Measurements from ENCODE around the gene B3GNT9.
A peak's percentile ranks its signal among the peaks of the same experiment; 100 is the strongest.
"Not testable (repeated sequence)": the region's sequence is repeated elsewhere in the genome, so short reads cannot be mapped to it uniquely, and the experiment has no call there.

The B3GNT9 gene

DNA sequence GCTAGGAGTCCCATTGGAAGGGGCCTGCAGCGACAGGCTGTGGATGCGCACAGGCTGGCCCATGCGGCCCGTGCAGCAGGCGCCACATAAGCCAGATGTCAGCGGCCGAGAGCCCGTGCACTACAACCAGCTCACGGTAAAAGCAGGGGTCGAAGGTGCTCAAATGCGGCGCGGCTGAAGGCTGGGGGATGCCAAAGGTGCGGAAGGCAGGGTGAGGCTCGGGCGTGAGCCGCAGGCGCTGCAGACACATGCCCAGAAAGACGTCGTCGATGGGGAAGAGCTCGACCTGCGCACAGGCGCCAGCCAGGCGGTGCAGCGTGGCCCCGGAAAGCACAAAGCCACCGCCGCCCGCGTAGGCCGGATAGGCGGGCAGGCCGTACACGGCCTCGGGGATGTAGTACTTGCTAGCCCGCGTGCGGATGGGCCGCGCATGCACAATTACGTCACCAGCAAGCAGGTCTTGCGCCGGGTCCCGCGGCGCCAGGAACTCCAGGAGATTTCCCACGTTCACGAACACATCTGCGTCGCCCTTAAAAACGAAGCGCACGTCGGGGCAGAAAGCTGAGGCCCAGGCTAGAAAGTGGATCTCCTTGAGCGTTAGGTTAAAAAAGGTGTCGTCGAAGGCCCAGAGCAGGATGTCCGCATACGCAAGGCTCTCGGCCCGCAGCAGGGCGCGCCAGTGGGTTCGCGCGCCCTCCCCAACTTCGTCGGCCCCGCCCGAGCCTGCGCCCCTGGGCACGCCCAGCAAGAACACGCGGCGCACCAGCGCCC lies 1.3 kb downstream of the B3GNT9 start:
- DNase-seq = no peak

DNA sequence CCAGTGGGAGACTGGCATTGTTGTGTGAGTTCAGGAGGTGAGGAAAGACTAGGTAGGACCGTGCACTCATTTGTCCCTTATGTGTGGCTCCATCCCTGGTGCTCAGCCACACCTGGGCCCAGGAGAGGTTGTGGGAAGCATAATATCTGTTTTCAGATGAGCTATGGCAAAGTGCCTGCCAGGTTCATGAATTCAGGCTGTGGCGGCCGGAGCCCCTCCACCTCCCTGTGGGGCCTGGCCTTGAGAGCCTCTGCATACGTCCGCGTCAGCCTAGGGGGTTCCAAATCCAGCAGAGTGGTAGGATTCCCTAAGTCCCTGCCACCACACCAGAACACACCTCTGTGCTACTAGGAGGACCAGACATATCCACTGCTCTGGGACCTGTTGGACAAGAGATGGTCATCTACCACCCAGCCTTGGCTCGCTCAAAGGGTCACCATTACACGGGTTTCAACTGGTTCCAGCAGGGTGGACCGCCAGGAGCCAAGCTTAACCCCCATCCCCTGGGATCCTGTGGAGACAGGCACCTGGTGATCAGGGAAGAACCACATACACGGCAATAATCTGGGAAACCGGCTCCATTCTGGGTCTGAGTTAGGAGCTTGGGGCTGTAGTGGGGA lies 2.0 kb downstream of the B3GNT9 start:
- no peak for DNase-seq

DNA sequence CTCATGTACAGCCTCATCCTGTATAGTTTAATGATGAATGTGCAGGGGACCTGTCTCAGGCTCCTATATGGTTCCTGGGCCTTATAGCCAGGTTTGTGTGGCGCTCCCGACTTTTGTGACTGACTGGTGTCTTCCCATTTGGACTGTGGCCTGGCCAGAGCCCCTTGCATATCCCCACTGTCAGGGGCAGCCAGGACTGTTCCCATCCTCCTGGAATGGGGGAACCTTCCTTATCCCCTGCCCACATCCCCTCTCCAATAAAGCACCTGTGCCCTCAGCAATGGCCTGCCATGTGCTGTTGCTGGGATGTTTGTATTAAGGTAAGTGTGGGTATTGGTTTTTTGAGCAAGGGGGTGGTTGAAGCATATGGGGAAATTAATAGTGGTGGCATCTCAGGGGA lies 2.6 kb downstream of the B3GNT9 start:
- DNase-seq = no peak

DNA sequence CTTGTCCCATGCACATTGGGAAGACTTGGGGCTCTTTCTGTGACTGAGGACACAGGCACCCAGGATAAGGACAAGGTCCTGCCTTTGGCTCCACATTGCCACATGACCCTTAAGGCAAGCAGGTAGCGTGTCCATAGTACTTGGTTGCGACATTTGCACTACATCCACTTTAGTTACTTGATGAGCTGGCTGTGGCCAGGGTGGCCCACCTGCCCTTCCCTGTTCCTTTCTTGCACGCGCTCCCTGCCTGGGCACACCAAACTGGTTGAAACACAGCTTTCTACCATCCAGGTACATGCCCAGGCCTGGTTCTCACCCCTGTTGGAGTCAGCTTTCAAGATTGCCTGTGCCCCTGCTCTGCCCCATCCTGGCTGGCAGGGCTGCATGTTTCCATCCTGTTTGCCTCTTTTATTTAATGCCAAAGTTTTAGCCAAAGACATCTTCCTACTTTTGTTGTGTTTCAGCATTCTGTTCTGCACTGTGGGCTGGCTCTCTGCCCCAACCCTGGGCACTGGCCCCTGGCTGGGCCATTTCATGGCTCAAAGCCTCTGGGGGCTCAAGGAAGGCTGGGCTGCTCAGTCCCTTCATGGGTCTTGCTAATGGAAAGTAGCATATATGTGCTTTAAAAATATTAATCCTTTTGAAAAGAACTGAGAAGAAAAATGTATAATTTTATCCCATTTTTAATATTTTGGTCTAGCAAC lies 3.2 kb downstream of the B3GNT9 start:
- no peak for DNase-seq

DNA sequence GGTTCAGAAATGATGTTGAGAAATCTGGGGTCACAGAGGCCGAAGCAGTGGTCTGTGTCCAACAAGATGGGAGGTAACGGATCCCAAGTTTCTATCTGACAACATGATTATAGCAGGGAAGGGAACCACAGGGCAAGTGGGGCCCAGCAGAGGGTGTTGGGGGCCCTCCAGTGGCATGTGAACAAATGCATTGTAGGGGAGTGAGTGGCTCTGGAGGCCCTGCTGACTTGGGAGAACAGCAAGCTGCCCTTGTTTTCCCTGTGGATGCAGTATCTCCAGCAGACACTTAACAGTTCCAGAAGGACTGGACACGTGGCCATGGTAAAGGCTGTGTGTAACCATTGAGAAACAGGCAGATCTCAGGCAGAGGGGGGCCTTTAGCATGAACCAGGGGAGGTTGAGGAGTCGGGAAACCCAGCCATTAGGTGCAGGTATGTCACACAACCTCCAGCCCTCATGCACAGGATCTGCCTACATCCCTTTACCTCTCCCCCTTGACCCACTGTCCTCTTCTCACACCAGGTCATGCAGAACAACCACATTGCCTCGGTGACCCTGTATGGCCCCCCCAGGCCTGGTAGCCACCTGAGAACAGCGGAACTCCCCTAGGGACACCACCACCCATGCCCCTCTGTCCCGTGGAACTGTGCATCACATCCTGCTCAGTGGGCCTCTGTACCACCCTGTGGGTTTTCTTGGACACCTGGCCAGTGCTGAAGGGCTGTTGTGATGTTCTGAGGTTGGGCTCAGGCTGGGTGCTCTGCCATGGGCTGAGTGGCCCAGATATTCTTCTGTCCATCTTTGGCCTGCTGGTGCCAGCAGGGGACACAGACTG lies 4.1 kb downstream of the B3GNT9 start:
- no peak for DNase-seq

DNA sequence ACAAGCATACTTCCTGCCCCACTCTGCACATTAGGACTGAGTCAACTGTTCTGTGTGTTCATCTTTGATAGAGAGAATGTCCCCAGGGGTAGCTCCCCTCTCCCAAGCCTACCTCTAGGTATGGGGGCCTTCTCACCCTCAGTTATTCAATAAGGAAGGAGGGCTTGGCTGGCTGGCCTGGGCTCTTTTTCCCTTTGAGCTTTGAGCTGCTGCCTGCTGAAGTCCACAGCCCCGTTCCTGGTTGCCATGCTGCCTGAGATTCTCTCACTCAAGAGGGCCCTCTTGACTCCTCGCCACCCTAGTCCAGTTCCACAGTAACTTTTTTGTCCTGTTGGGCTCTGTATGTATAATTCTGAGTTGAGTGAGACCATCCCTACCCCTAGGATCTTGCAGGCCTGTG lies 5.1 kb downstream of the B3GNT9 start:
- no peak for DNase-seq

DNA sequence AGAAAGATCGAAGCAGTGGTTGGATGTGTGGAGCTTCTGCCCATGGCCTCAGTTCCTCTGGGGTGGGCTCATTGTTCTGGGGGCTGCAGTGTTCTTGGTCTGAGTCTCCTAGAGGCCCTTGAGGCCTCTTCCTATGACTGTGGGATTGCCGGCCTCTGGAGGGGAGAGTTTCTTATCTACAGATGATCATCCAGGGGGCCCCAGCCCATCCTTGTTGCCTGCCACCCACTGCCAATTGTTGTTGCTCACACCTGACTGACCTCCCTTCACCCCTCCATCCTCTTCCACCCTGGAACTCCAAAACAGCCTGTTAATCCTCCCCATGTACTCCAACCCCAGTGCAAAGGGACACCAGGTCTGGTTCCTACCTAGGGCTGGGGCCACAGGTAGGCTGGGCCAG lies 5.9 kb downstream of the B3GNT9 start:
- DNase-seq = no peak

DNA sequence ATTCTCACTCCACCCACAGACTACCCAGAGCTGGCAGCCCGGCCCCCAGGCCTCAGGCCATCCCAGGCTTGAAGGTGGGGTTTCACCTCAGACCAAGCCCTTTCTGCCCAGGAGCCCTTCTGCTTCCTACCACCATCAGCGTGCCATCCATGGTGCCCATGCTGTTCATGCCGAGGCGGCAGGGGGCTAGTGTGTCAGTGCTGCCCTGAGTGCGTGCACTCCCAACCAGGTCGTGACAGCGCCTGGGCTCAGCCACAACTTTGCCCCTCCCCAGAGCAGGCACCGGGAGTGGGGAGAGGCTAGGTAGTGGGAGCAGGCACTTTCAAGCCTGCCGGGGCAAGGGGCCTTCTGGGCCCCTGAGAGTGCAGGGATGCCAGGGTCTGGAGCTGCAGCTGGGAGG lies 8.5 kb downstream of the B3GNT9 start:
- no peak for DNase-seq

DNA sequence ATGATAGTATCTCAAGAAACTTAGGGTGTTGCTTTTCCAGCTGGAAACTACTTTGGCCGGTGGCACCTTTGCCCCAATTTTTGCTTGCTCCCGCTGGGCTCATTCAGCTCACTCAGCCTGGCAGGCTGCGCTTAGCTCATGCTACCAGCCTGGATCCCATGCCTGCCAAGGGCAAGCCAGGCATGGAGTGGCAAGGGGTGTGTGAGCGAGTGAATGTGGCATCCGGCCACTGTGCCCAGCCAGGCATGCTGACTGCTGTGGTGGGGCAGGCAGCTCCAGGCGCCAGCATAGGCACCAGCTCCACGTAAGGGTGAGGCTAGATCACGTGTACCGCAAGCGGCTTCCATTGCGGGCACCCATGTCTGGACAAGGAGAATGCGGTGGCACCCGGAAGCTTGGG lies 9.4 kb downstream of the B3GNT9 start:
- DNase-seq = no peak

DNA sequence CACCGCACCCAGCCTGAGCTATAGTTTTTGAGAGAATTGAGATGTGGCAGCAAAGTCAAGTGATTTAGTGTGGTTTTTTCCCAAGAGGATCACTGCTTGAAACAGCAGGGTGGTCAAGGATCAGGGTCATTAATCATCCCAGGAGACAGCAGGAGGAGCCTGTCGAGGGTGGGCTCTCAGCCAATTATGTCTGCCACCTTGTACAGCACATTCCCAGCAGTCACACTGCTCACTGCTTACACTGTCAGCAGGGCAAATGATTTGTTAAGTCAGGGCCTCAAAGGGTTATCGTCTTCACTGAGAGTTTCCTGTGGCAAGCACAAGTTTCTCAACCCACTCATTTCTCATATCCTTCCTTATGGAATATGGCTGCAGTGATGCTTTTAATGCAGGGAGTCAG lies 13.2 kb downstream of the B3GNT9 start:
- DNase-seq = no peak

DNA sequence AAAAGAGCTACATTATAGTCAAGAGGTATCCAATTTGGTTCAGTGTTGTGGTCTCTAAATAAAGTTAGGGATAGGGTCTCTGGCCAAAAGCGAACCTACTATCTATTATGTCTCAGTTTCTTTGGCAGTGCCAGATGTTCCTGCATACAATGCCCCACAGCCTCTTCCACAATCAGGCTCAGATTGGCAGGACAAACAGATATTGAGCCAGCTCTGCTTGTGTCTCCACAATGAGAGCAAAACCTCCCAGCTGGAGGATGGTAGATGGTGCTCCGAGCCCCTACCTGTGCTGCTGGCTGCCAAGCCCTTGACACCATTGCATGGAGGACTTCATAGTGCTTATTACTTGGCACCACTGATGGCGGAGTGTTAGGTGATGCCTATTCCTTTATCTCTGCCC lies 21.4 kb downstream of the B3GNT9 start:
- no peak for DNase-seq

DNA sequence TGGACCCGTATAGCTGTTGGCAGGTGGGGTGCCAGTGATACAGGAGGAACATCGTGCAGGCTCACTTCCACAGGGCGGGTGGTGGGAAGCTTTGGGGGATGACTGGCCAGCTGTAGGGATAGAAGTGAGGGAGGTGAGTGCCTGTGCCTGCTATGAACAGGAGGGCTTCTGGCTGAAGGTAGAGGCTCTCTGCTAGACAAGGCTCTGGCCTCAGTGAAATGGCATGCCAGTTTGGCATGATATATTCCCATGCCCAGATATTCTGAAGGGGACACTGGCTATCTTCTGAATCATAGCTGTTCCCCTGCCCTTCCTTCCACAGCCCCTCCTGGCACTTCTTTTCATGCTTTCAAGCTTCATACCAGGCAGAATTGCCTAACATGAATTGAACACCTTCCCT lies 21.9 kb downstream of the B3GNT9 start:
- DNase-seq = no peak

DNA sequence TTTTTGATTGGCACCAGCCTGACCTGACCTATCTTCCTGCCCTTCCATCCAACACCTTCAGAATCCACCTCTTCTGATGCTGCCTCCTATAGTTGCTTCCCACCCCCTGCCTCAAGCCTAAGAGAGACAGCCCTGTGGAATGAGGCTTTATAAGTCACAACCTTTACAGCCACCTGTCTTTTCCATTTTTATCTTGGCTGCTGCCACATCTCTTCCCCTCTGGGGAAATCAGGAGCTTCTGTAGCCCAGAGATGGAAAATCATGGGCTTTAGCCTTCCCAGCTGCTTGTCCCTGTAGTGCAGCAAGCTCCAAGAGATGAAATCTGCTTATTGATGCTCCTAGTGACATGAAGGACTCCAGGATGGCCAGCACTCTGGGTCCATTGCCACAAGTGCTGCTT lies 22.4 kb downstream of the B3GNT9 start:
- DNase-seq = no peak

DNA sequence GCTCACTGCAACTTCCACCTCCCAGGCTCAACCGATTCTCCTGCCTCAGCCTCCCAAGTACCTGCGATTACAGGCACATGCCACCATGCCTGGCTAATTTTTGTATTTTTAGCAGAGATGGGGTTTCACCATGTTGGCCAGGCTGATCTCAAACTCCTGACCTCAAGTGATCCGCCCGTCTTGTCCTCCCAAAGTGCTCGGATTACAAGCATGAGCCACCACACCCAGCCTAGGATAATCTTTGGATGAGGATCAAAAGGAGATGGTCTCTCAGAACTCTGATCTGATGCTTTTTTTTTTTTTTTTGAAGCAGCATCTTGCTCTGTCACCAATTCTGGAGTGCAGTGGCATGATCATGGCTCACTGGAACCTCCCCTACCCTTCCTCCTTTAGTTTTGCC lies 28.0 kb downstream of the B3GNT9 start:
- not testable (repeated sequence) for DNase-seq

DNA sequence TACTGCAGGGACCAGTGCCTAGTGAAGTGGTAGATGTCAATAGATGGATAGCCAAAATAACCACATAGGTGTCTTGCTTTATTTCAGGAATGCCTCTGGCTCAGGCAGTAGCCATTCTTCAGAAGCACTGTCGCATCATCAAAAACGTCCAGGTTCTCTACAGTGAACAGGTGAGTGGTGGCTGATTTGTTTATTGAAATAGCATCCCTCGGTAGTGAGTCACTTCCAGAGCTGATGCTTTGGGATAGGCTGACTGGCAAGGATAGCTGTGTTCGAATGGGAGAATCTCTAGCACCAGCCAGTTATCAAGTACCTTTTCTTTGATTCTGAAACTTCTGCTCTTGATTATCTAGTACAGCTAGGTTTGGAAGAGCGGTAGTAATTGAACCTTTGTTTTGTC lies 30.8 kb downstream of the B3GNT9 start:
- DNase-seq = peak in 1 of 2 experiments; percentile 8

DNA sequence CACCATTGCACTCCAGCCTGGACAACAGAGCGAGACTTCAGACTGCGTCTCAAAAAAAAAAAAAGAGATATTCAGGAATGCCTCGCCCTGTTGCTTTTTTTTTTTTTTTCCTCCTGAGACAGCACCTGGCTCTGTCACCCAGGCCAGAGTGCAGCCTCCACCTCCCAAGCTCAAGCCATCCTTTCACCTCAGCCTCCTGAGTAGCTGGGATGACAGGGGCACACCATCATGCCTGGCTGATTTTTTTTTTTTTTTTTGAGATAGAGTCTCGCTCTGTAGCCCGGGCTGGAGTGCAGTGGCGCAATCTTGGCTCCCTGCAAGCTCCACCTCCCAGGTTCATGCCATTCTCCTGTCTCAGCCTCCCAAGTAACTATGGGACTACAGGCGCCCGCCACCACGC lies 33.1 kb downstream of the B3GNT9 start:
- no peak for DNase-seq

DNA sequence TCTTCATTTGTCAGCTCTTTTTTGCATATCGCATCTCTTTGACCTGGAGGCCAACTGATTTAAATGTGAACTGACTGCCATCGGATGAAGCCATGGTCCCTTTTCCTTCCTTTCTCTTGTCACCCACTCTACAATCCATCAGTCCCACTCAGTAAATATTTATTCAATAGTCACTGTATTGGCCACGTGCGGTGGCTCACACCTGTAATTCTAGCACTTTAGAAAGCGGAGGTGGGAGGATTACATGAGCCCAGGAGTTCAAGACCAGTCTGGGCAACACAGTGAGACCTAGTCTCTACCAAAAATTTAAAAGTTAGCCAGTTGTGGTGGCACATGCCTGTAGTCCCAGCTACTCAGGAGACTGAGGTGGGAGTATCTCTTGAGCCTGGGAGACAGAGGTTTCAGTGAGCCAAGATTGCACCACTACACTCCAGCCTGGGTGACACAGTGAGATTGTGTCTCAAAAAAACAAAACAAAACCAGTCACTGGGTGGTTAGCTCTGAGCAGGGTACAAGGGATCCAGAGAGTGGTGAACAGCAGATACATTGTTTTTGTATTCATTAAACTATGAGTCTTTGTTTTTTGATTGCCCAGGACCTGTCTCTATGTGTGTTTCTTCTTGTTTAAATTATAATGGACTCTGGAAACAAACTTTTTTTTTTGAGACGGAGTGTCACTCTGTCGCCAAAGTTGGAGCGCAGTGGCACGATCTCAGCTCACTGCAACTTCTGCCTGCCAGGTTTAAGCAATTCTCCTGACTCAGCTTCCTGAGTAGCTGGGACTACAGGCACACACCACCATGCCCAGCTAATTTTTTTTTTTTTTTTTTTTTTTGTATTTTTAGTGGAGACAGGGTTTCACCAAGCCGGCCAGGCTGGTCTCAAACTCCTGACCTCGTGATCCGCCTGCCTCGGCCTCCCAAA lies 34.1 kb downstream of the B3GNT9 start:
- no peak for DNase-seq

DNA sequence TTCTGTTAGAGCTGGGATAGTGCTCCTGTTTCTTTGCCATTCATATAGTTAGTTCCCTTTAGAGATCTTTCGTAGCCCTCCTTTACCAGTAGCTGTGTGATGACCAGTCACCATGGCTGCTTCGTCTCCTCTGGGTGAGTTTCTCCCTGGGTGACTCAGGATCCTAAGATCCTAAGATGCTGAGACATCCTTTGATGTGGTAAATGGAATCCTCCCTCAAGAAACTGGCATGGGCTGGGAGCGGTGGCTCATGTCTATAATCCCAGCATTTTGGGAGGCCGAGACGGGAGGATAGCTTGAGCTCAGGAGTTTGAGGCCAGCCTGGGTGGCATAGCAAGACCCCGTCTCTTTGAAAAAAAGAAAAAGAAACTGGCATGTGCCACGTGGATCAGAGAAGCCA lies 35.2 kb downstream of the B3GNT9 start:
- no peak for DNase-seq

DNA sequence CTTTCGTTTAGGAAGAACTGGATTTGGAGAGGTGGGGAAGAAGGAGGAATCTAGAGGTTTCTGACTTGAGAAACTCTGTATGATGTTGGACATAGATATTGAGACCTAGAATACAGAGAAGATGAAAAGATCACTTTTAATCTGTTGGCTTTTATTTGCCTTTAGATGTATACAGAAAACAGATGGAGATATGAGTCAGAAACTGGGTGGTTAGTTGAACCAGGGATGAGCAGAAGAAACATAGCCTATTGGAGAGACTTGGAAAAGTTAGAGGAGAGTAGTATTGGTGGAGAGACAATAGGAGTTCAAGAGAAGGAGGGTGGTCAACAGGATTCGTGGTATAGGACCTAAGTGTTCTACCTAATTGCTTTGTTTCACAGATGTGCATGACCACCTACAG lies 36.0 kb downstream of the B3GNT9 start:
- no peak for DNase-seq

DNA sequence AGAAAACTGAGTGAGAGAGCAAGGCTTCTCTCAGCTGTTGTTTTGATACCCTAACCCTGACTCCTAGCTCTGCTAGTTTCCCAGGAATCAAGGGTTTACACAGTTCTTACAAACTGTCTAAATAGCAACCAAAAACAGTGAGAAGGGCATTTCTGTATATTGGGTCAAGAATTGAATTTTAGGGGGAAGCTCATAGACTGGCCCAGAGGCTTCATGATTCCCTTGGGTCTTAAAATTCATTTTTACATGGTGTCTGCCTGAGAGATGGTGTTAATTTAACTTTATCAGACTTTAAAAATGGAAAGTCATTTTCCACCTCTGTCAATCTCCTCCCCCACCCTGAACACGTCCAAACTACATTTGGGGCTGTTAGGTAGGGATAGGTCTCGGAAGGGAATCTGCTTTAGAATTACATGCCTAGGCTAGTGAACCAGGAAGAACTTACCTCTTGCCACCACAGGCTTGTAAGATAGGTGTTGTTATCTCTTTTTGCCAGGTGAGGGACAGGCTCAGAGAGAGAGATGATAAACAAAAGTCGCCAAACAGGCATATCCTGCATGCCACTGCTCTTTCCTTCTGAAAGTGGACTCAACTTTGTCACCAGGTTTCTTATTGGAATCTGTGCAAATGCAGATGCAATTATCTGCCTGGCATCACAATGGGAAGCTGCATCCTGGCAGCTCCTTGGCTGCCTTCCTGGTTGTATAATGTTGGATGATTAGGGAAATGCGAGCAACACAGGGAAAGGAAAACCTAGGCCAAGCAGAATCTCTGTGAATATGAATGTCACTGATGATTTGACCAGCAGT lies 38.0 kb downstream of the B3GNT9 start:
- no peak for DNase-seq

DNA sequence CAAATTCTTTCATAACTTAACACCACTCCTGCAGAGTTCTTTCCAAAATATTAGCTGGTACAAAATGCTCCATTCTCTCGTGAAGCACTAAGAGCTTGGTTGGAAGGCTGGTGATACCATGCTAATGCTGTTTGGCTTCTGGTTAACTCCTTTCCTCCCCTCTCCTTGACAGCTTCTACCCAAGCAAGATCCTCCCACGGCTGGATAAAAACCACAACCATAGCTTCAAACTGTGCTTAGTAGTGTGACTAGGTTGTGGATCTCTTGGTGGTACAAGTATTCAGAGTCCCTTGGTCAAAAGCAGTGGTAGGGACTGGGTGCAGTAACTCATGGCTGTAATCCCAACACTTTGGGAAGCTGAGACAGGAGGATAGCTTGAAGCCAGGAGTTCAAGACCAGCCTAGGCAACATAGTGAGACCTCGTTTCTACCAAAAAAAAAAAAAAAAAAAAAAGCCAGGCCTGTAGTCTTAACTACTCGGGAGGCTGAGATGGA lies 38.8 kb downstream of the B3GNT9 start:
- no peak for DNase-seq

Data from NCI-H526 (cell line).